Endothelial cell of umbilical vein (primary cell): ENCODE data around the gene PSME3IP1. TPM values are rescaled to one million over a fixed set of nuclear protein-coding genes. Genes with fewer than 3 reads are reported as not detected.

Source experiments
- BruUV-seq: library from RNA; stranded (reverse); fragments of 400-500 nt; replicated peaks from 2 replicates; lab custom pipeline; 2021; lab: Mats Ljungman, UMichigan
- CTCF ChIA-PET: fragments of 300-600, 350-600 bp; sonication (Branson Sonifier 250); formaldehyde crosslinking; loops from one replicate; lab custom pipeline; 2021; ENCODE audit warnings: antibody characterized with exemption, inconsistent platforms; lab: Charles Lee
- POLR2A ChIA-PET: fragments of 300-600, 350-600 bp; sonication (Branson Sonifier 250); formaldehyde crosslinking; loops from one replicate; lab custom pipeline; 2021; ENCODE audit warnings: antibody characterized with exemption, inconsistent platforms; lab: Charles Lee
- DNase-seq: peaks from one replicate; pipeline ENCODE4 v3.0.0-alpha.2; 2011; ENCODE audit warnings: low read depth, low spot score
- FAIRE-seq: peaks from 2 replicates; lab custom pipeline; 2011; peaks lifted over from hg19 to GRCh38; lab: Jason Lieb, UNC
- H2AFZ ChIP-seq: 2 replicates; pipeline ENCODE4 v1.6.0; 2012; ENCODE audit warnings: low read depth, low read length, control low read depth, inconsistent platforms
- H3K27ac ChIP-seq: 2 replicates; pipeline ENCODE4 v1.5.1; 2011; ENCODE audit warnings: low read depth, mild to moderate bottlenecking, control low read depth, low read length, moderate library complexity; ENCODE audit not compliant: insufficient read depth
- H3K27me3 ChIP-seq, 2 experiments: 2 replicates each; pipeline versions ENCODE4 v1.6.0 to v1.6.1; 2011; ENCODE audit warnings: low read length in 2 of 2, mixed read lengths in 1 of 2; ENCODE audit not compliant: control insufficient read depth in 2 of 2, insufficient read depth in 2 of 2
- H3K36me3 ChIP-seq, 2 experiments: 2 replicates in 1 of 2; 3 replicates in 1 of 2; pipeline ENCODE4 v1.5.1; 2011; ENCODE audit warnings: low read length in 2 of 2, mild to moderate bottlenecking in 1 of 2, moderate library complexity in 1 of 2; ENCODE audit not compliant: control insufficient read depth in 2 of 2, insufficient read depth in 2 of 2; ENCODE audit errors: extremely low read depth in 1 of 2
- H3K4me1 ChIP-seq: 3 replicates; pipeline ENCODE4 v1.5.1; 2011; ENCODE audit warnings: mild to moderate bottlenecking, low read length; ENCODE audit not compliant: control insufficient read depth, insufficient read depth; ENCODE audit errors: extremely low read depth
- H3K4me2 ChIP-seq: 2 replicates; pipeline ENCODE4 v1.6.1; 2011; ENCODE audit warnings: low read length, control low read depth, mixed read lengths; ENCODE audit not compliant: insufficient read depth
- H3K4me3 ChIP-seq, 3 experiments: fragments of 200-600 bp in 1 of 3; sonication (generic), shearing (Covaris generic) in 1 of 3; replicated peaks in 1 of 3; 2 replicates each; pipeline ENCODE4 v1.5.1; 2011 to 2016; ENCODE audit warnings: control low read depth in 3 of 3, low read length in 3 of 3, mild to moderate bottlenecking in 2 of 3, inconsistent platforms in 1 of 3, low read depth in 1 of 3, moderate library complexity in 1 of 3; ENCODE audit not compliant: insufficient read depth in 1 of 3
- H3K79me2 ChIP-seq: 2 replicates; pipeline ENCODE4 v1.6.0; 2012; ENCODE audit warnings: low read length, inconsistent platforms; ENCODE audit not compliant: control insufficient read depth, insufficient read depth
- H3K9ac ChIP-seq: replicated peaks from 2 replicates; pipeline ENCODE3; 2011; ENCODE audit warnings: low read length, control low read depth; ENCODE audit not compliant: insufficient read depth; ENCODE audit errors: extremely low read depth
- H3K9me1 ChIP-seq: replicated peaks from 3 replicates; pipeline ENCODE4 v1.6.0; 2011; ENCODE audit warnings: mild to moderate bottlenecking, low read length; ENCODE audit not compliant: control insufficient read depth, insufficient read depth; ENCODE audit errors: extremely low read depth
- H3K9me3 ChIP-seq: replicated peaks from 2 replicates; pipeline ENCODE4 v1.5.1; 2012; ENCODE audit warnings: low read length, inconsistent platforms; ENCODE audit not compliant: control insufficient read depth, insufficient read depth
- H4K20me1 ChIP-seq: replicated peaks from 2 replicates; pipeline ENCODE3; 2011; ENCODE audit warnings: mild to moderate bottlenecking, low read length; ENCODE audit not compliant: control insufficient read depth, insufficient read depth; ENCODE audit errors: extremely low read depth
- CTCF ChIP-seq, 2 donors: IDR thresholded peaks; 1 replicate in 1 of 2; 2 replicates in 1 of 2; pipeline ENCODE4 v1.5.1; 2011; ENCODE audit warnings: low read length in 2 of 2, mild to moderate bottlenecking in 2 of 2, moderate library complexity in 2 of 2, control low read depth in 1 of 2, inconsistent platforms in 1 of 2, low read depth in 1 of 2; ENCODE audit not compliant: insufficient read depth in 1 of 2; ENCODE audit errors: extremely low read depth in 1 of 2
- EZH2 ChIP-seq: IDR thresholded peaks from 2 replicates; pipeline ENCODE4 v1.6.1; 2012; ENCODE audit warnings: borderline replicate concordance, low read depth, mild to moderate bottlenecking, moderate library complexity, low read length, inconsistent platforms; ENCODE audit not compliant: severe bottlenecking
- FOS ChIP-seq: IDR thresholded peaks from 2 replicates; pipeline ENCODE4 v1.6.1; 2011; ENCODE audit warnings: mild to moderate bottlenecking, low read length, moderate library complexity, borderline replicate concordance; ENCODE audit not compliant: insufficient read depth
- GATA2 ChIP-seq: IDR thresholded peaks from 2 replicates; pipeline ENCODE4 v1.7.0; 2011; ENCODE audit warnings: low read depth, mild to moderate bottlenecking, moderate library complexity, mixed read lengths, low read length; ENCODE audit not compliant: insufficient read length, insufficient read depth
- JUN ChIP-seq: IDR thresholded peaks from 2 replicates; pipeline ENCODE4 v1.6.1; 2011; ENCODE audit warnings: borderline replicate concordance, low read depth; ENCODE audit not compliant: insufficient read length, insufficient read depth
- MAX ChIP-seq: IDR thresholded peaks from 2 replicates; pipeline ENCODE4 v1.6.1; 2011; ENCODE audit not compliant: insufficient read depth, insufficient read length
- MYC ChIP-seq: IDR thresholded peaks from one replicate; pipeline ENCODE4 v1.6.1; 2011; ENCODE audit warnings: mild to moderate bottlenecking, low read depth, low read length
- POLR2A ChIP-seq: IDR thresholded peaks from 2 replicates; pipeline ENCODE4 v1.6.1; 2012; ENCODE audit warnings: low read depth, mild to moderate bottlenecking, control low read depth, low read length
- POLR2AphosphoS5 ChIP-seq: IDR thresholded peaks from 2 replicates; pipeline ENCODE4 v1.6.1; 2012; ENCODE audit warnings: low read depth, mild to moderate bottlenecking, control low read depth, low read length, moderate library complexity; ENCODE audit not compliant: insufficient read depth
- dilution Hi-C: fragments of 300-500 bp; cut with MboI; formaldehyde crosslinking; loops from one replicate; pipeline ENCODE4 v1.15.0; 2019; ENCODE audit warnings: low sequenced_read_pairs; ENCODE audit not compliant: extremely low pct_ligation_motif_present
- intact Hi-C: fragments of 100-400 bp; cut with micrococcal nuclease; formaldehyde crosslinking; loops from one replicate; pipeline ENCODE4 v1.10.0; 2022
- polyA plus RNA-seq, 4 experiments: library from polyadenylated mRNA; depleted of rRNA in 3 of 4; stranded (reverse) in 3 of 4; unstranded in 1 of 4; fragments of >200 nt; gene quantifications; 2 replicates each; pipeline versions ENCODE4 v1.2.1 to v1.2.3, GENCODE V29; 2011 to 2012; ENCODE audit warnings: missing spikeins in 1 of 4
- total RNA-seq: library from RNA; stranded (reverse); gene quantifications from 2 replicates; pipeline ENCODE4 v1.2.3, GENCODE V29; 2021

PSME3IP1 gene
- total and polyA plus RNA-seq, 2 donors (not counting 3 experiments of a cell fraction or from before 2014, with no cell fraction given) = 86.2 to 91.8 TPM

- intact Hi-C loops = no loop called here
- H2AFZ ChIP-seq = no peak overlapping the region
- H3K9me3 ChIP-seq = no peaks in the 10 kb centered on the region
- TF ChIP-seq GATA2 (no peak), MAX (no peak), JUN (no peak), POLR2AphosphoS5 (no peak), POLR2A (no peak), CTCF (IDR thresholded peaks at IDR 0.05; ENCODE audit: extremely low read depth in 1 of 2, insufficient read depth in 1 of 2, low read depth in 1 of 2, low read length in 2 of 2) (no peak), EZH2 (no peak), MYC (no peak), FOS (no peak)
- H3K36me3 ChIP-seq = peaks cover 21 to 23% of the 10 kb centered on the region in 2 experiments
- CTCF ChIA-PET = interaction anchor here (1.2 to 1.7 kb wide), 2 partner anchors 9 to 19 kb away, joined by 3 to 4 read pairs; no protein-coding TSS in a partner anchor
- no peaks in the 10 kb centered on the region for H3K9me1 ChIP-seq
- H3K4me3 ChIP-seq = no peak overlapping the region
- no peak overlapping the region for H3K9ac ChIP-seq
- FAIRE-seq = no peak
- no peak for DNase-seq
- no TSS peak for BruUV-seq
- no peaks in the 10 kb centered on the region for H3K79me2 ChIP-seq
- no peaks in the 10 kb centered on the region for H4K20me1 ChIP-seq
- H3K4me1 ChIP-seq = no peaks in the 10 kb centered on the region
- no peaks in the 10 kb centered on the region for H3K27me3 ChIP-seq
- POLR2A ChIA-PET = no interaction called here
- dilution Hi-C loops = no loop called here
- H3K27ac ChIP-seq = no peak overlapping the region
- H3K4me2 ChIP-seq = no peak overlapping the region
These were observed 27.6 kb upstream of the PSME3IP1 start for GRCh38 chr16:57213462-57213861.
